ENCODE results near the gene SLC41A3. TPM values are rescaled to one million over a fixed set of nuclear protein-coding genes. Genes with fewer than 3 reads are reported as not detected.

Gene SLC41A3
- polyA plus RNA-seq, 3 donors: 2.8 to 18.2 (median 13.6) TPM

GRCh38 chr3:126004217-126004616, 79.7 kb downstream of the SLC41A3 start:
- Mint-ChIP-seq H3K27me3 (ENCODE audit: low read depth in 3 of 3) (peaks cover 1 to 5% (median 2%) of the 10 kb centered on the region in 3 donors), H3K4me3 (no peak overlapping the region), H3K27ac (no peak overlapping the region), H3K4me1 (no peaks in the 10 kb centered on the region), H3K36me3 (peaks cover 24 to 28% of the 10 kb centered on the region in 2 donors), H3K9me3 (peaks cover 0 to 11% (median 9%) of the 10 kb centered on the region in 7 donors)
- no peaks in the 10 kb centered on the region for H3K9me3 ChIP-seq (replicated peaks in 1 of 2; ENCODE audit: control insufficient read depth in 1 of 2, insufficient read depth in 1 of 2, low read length in 2 of 2)
- peaks cover 3 to 16% of the 10 kb centered on the region in 2 donors for H3K36me3 ChIP-seq (replicated peaks in 1 of 2; ENCODE audit: control insufficient read depth in 1 of 2, insufficient read depth in 2 of 2, low read length in 2 of 2)
- H3K79me2 ChIP-seq (ENCODE audit: insufficient read depth, low read length): no peaks in the 10 kb centered on the region
- no peak overlapping the region for H3K9ac ChIP-seq (ENCODE audit: insufficient read depth, low read length, poor library complexity, severe bottlenecking)
- H4K20me1 ChIP-seq (ENCODE audit: insufficient read depth, low read length): no peaks in the 10 kb centered on the region
- H3K27me3 ChIP-seq (ENCODE audit: control insufficient read depth in 2 of 2, insufficient read depth in 2 of 2, low read length in 2 of 2): no peaks in the 10 kb centered on the region
- TF ChIP-seq CTCF (IDR thresholded peaks at IDR 0.05): no peak
- DNase-seq: no peak
- no peaks in the 10 kb centered on the region for H3K4me1 ChIP-seq (ENCODE audit: control insufficient read depth in 1 of 2, insufficient read depth in 2 of 2, low read length in 2 of 2)
- 92% methylated on average over 5 of the region's 6 CpGs for WGBS (ENCODE audit: insufficient coverage)
- no peak overlapping the region for H2AFZ ChIP-seq (ENCODE audit: insufficient read depth, low read depth, low read length, poor library complexity, severe bottlenecking)
- H3K27ac ChIP-seq (ENCODE audit: low read depth in 1 of 2, low read length in 2 of 2): no peak overlapping the region
- intact Hi-C loops (cut with micrococcal nuclease): no loop called here
- no peak overlapping the region for H3K4me2 ChIP-seq (replicated peaks; ENCODE audit: extremely low read depth, low read length, poor library complexity, severe bottlenecking)
- H3K4me3 ChIP-seq (replicated peaks in 1 of 3; ENCODE audit: low read depth in 2 of 3, low read length in 3 of 3): no peak overlapping the region

- TF ChIP-seq CTCF (IDR thresholded peaks at IDR 0.05): no peak
- Histone ChIP-seq H2AFZ (ENCODE audit: insufficient read depth, low read depth, low read length, poor library complexity, severe bottlenecking) (no peak overlapping the region), H3K9ac (ENCODE audit: insufficient read depth, low read length, poor library complexity, severe bottlenecking) (no peak overlapping the region), H3K27ac (ENCODE audit: low read depth in 1 of 2, low read length in 2 of 2) (no peak overlapping the region), H3K4me1 (ENCODE audit: control insufficient read depth in 1 of 2, insufficient read depth in 2 of 2, low read length in 2 of 2) (no peaks in the 10 kb centered on the region), H3K4me2 (replicated peaks; ENCODE audit: extremely low read depth, low read length, poor library complexity, severe bottlenecking) (no peak overlapping the region), H3K36me3 (replicated peaks in 1 of 2; ENCODE audit: control insufficient read depth in 1 of 2, insufficient read depth in 2 of 2, low read length in 2 of 2) (peaks cover 3 to 16% of the 10 kb centered on the region in 2 donors), H4K20me1 (ENCODE audit: insufficient read depth, low read length) (no peaks in the 10 kb centered on the region), H3K27me3 (ENCODE audit: control insufficient read depth in 2 of 2, insufficient read depth in 2 of 2, low read length in 2 of 2) (no peaks in the 10 kb centered on the region), H3K4me3 (replicated peaks in 1 of 3; ENCODE audit: low read depth in 2 of 3, low read length in 3 of 3) (no peak overlapping the region), H3K9me3 (replicated peaks in 1 of 2; ENCODE audit: control insufficient read depth in 1 of 2, insufficient read depth in 1 of 2, low read length in 2 of 2) (no peaks in the 10 kb centered on the region), H3K79me2 (ENCODE audit: insufficient read depth, low read length) (no peaks in the 10 kb centered on the region)
- WGBS (ENCODE audit: insufficient coverage): 99% methylated on average over 9 of the region's 10 CpGs
- DNase-seq: no peak
- Mint-ChIP-seq H3K27ac (no peak overlapping the region), H3K27me3 (ENCODE audit: low read depth in 3 of 3) (peaks cover 1 to 7% (median 2%) of the 10 kb centered on the region in 3 donors), H3K4me1 (no peaks in the 10 kb centered on the region), H3K9me3 (peaks cover 0 to 15% (median 12%) of the 10 kb centered on the region in 7 donors), H3K4me3 (no peak overlapping the region), H3K36me3 (peaks cover 22 to 24% of the 10 kb centered on the region in 2 donors)
- intact Hi-C loops (cut with micrococcal nuclease): no loop called here
Measured at GRCh38 chr3:126003447-126004190, 80.3 kb downstream of the SLC41A3 start.
